CD4-positive, alpha-beta T cell treated with Interleukin-12 subunit alpha and Interleukin-12 subunit beta, for 1 hour (primary cell): Measurements from ENCODE around the gene DHRS7B.
"Not testable (repeated sequence)": the region's sequence is repeated elsewhere in the genome, so short reads cannot be mapped to it uniquely, and the experiment has no call there.

Experiments
- DNase-seq: peaks from one replicate; pipeline ENCODE4 v3.0.0-alpha.2; 2020

Gene DHRS7B

DNA sequence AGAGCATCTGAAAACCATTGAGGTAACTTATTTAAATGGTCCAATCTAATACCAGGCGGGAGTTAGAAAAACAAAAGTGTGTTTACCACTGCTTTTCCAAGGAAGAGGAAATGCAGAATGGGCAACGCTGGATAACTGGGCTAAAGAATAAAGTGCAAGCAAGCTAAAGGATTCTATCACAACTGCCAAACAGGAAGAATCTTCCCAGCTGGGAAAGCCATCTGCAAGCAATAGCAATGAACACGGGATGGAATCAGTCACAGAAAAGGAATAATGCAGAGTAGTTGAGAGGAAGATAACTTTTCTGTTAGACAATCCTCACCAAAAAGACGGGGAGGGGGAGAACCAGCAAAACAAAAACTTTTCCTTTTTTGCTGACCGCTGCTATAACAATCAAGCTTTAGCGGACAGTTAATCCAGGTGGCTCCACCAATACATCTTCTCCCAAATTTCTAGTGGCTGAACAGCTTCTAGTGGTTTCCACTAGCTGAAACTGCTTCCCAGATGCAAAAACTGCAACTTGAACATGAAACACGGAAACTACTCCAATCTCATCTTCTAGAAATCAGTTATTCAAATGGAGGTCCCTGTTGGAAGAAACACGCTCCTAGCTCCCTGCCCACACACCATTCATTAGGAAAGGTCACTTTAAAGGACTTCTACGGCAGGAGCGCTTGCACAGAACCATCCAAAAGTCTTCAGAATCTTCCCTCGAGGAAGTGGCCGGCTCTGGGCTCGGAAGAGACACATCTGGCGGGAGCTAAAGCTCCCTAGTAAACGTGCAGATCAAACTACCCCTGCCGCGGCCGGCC is 86.3 kb downstream of the DHRS7B start:
- DNase-seq = no peak

DNA sequence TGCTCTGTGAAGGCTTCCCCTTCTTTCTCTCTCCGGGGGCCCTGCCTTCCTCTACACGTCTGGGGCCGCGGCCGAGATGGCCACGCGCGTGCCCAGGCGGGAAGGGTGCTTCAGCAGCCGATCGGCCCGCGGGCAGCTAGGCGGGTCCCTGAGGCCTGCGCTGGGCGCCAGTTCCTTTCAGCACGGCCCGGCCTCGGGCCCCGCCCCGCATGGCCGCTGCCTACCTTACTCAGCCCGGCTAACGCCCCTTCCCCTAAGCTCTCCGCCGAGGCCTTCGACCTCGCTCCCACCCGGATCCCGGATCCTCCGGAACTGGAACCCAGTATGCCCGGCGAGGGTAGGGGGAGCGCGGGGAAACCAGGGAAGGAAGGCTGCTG is 86.9 kb downstream of the DHRS7B start:
- DNase-seq = no peak

DNA sequence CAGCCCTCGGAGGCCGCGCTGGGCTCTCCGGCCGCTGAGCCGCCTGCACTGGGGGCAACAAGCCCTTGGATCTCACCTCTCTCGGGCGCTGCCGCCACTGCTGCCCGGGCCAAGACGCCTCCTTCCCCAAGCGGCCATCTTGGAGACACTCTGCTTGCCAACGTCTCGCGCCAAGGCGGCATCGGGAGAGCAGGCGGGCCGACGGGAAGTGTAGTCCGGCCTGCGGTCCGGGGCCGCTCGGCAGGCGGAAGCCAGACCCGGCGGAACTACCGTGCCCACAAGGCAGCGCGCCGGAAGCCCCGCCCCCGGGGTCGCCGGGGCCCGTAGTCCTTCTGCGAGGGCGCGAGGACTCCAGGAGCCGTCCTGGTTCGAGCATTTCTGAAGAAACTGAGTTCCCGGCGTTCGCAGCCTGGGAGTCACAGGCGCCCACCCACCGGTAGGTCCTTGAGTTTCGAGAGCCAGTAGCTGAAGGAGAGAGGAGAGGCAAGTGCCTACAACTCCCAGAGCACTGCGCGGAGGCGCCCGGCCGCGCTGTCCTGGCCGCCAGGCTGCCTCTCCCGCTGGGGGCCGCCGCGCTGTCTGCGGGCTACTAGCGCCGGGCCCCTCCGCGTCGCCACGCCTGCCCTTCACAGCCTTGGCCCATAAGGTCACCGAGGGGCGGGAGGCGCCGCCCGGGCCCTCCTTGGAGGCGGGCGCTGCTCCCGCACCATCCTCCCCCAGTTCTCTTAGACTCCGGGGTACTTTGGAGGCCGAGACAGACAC is 87.4 kb downstream of the DHRS7B start, which contains the start of gene TMEM11:
Gene TMEM11, minus strand, starts transcription at position 147 of the 762 bp plus-strand sequence. Its CDS starts 9 bp downstream, at position 138.
- DNase-seq = peak; percentile 96

DNA sequence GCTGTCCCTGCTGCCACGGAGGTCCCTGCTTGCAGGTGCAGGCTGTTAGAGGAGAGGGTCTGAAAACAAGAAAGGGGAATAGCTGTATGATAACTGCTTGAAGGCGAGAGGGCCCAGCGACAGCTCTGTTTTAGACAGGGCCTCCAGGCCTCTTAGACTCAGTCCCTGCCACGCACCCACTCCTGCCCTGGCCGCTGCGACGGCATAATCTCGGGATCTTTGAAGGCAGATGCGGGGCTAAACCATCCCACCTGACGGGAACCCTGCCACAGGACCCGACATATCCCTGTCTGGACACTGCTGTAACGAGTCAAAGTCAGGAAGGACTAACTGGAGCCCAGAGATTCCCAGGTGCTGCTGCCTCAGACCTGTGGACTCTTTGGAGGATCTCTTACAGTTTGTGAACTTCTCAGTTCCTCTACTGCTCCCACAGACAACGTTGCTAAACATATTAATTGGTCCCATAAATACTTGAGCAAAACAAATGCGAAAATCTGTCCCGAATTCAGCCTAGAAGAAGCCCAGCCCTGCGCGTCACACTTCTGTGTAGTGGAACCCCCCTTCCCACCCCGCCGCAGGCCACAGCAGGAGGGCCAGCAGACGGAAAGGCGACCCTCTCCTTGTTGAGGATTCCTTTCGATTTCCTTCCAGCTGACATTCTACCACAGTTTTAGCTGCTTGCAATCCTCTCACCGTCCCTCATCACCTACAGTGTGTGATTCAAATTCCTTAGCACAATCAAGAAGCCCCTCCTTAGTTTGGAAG is 88.2 kb downstream of the DHRS7B start:
- no peak for DNase-seq

DNA sequence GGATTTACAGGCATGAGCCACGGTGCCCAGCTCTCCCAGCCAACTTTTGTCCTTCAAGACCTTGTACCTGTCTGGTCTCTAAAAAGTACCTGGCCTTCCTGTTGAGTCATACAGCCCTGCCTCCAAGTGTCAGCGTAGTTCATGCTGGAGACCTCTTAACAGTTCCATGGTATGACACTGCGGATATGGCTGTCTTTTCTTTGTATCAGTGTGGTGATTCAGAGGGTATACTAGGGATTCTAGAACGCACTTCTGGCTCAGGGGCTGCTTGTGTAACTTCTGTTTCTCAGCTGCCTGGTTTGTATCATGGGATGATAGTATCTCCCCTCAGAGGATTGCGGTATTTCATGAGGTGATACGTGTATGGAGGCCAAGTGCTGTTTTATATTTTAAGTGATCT is 89.2 kb downstream of the DHRS7B start:
- DNase-seq = no peak

DNA sequence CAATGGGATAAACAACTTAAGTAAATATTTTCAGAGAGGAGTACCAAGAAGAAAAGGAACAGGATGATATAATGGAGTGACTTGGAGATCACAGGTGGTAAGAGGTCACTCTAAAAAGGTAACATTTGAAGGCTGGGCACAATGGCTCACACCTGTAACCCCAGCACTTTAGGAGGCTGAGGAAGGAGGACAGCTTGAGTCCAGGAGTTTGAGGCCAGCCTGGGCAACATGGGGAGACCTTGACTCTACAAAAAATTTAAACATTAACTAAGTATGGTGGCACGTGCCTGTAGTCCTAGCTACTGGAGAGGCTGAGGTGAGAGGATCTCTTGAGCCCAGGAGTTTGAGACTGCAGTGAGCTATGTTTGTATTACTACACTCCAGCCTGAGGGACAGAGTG is 90.6 kb downstream of the DHRS7B start:
- DNase-seq = no peak

DNA sequence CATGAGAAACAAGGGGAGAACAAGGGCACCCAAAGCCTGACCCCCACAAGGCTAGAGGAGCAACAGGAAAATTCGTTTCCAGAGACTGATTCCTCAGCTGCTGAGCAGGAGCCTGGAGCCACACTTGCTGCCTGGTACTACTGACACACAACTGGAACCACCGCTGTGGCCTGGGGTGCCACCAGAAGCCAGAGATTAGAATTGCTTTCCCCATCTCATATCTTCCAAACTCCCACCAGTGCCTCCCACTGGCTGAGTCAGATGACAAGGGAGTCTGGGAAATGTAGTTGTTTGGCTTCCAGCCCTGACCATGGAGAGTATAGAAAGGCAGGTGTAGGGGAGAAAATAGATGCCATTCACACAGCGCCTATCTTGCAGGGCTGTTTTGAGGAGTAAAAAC is 91.3 kb downstream of the DHRS7B start:
- DNase-seq = no peak

DNA sequence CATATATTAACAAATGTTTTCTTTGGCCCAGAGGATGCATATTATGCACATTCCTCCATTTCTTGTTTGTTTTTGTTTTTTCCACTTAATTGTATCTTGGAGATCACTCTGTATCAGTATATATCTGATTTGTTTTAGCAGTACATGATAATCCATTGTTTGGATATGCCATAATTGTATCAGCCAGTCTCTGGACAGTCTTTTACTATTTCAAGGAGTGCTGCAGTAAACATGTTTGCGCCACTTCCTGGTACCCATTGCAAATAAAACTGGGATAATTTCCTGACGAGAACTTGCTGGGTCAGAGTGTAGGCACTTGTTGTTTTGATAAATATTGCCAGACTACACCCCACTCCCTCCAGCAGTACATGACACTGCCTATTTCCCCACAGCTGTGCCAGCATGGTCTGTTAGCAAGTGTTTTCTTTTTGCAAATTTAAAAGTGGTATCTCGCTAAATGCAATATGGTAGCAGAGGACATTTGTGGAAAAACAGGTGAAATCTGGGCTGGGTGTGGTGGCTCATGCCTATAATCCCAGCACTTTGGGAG is 92.1 kb downstream of the DHRS7B start:
- DNase-seq = no peak

DNA sequence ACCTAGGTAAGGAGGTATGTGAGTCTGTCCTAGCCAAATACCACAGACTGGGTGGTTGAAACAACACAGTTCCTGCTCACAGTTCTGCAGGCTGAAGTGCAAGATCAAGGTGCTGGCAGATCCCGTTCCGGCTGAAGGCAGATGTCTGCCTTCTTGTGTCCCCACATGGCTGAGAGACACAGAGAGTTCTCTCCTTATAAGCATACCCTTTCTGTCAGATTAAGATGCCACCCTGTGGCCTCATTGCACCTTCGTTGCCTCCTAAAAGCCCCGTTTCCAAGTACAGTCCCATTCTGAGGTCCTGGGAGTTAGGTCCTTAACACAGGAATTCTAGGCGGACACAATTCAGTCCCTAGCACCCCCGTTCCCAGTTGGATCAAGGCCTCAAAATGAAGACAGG is 96.3 kb downstream of the DHRS7B start:
- no peak for DNase-seq

DNA sequence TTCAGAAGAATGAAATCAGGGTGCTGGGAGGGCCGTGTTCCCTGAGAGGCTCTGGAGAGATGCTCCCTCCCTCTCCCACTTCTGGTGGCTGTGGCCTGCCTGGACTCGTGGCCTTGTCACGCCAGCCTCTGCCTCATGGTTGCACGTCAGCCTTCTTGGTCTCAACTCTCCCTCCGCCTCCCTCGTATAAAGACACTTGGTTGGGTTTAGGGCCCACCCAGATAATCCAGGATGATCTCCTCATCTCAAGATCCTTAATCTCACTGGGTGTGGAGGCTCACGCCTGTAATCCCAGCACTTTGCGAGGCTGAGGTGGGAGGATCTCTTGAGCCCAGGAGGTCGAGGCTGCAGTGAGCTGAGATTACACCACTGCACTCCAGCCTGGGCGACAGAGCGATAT is 100.5 kb downstream of the DHRS7B start:
- not testable (repeated sequence) for DNase-seq

DNA sequence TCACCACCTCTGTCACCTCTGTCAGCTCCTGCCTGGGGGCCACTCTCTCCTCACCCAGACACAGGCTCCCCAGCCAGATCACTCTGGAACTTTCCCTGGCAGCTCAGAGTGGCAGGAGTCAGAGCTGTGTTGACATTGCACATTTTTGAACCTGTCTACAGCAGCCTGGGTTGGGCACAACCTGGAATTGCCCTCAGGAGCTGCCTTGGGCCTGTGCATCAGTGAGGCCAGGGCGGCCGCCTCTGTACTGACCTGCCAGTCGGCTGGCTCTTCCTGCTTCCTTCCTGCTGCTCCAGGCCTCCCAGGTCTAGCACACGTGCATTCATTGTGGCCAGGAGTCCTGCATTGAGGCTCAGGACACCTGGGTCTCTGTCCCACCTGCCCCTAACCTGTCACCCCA is 101.3 kb downstream of the DHRS7B start:
- no peak for DNase-seq

DNA sequence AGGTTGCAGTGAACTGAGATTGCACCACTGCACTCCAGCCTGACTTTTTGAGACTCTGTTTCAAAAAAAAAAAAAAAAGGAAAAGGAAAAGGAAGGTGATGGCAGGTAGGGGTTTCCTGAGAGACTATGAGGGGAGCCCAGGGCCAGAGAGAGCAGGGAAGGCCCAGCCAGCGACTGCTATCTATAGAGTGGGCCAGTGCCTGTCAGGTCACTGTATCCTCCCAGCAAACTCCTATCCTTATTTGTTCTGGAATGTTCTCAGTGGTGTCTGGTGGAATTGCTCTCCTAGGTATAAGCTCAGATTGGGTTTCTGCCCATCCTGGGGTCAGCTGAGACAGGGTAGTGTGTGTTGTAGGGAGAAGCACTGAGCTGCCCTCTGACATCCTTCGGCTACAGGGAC is 102.1 kb downstream of the DHRS7B start:
- no peak for DNase-seq

DNA sequence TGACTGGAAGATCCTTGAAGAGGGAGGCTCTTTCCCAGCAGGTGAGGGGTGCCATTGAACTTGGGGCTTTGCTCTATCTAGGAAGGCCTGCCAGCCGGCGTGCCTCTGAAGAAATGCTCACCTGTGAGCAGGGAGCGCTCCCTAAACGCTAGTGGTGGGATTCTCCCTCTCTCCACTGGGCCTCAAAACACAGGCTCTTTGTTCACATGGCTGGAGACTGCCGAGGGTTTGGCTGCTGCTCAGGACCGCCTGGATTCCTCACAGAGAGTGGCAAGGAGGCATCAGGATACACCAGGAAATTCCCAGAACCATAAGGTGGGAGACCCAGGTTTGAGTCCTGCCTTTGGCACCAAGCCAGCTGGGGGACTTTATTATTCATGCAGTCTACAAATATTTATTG is 104.8 kb downstream of the DHRS7B start:
- DNase-seq = no peak

DNA sequence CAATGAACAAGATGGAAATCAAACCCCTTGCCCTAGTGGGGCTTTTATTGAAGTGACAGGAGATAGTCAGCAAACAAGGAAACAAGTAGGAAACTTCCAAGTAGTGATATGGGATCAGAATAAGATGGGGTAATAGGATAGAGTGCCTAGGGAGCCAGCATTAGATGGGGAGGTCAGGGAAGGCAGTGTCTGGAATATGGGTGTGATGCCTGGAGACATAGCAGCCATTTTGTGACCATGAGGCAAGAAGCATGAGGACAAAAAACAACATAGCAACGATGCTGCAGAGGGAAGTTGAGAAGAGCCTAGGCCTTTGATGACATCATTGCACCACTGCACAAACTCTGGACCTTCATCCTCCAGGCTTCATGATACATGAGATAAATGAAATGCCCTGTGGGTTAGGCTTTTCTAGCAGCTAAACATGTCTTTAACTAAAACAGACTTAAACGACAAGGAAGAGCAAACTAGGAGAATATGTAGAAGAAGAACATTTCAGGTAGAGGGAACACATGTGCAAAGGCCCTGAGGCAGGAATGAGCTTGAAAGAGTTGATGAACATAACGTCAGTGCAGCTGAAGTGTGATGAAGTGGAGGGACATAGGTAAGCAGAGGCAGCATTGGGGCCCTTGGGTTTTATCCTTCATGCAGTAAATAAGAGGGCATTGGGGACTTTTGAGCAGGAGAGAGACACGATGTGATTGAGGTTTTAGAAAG is 105.4 kb downstream of the DHRS7B start:
- DNase-seq = no peak

DNA sequence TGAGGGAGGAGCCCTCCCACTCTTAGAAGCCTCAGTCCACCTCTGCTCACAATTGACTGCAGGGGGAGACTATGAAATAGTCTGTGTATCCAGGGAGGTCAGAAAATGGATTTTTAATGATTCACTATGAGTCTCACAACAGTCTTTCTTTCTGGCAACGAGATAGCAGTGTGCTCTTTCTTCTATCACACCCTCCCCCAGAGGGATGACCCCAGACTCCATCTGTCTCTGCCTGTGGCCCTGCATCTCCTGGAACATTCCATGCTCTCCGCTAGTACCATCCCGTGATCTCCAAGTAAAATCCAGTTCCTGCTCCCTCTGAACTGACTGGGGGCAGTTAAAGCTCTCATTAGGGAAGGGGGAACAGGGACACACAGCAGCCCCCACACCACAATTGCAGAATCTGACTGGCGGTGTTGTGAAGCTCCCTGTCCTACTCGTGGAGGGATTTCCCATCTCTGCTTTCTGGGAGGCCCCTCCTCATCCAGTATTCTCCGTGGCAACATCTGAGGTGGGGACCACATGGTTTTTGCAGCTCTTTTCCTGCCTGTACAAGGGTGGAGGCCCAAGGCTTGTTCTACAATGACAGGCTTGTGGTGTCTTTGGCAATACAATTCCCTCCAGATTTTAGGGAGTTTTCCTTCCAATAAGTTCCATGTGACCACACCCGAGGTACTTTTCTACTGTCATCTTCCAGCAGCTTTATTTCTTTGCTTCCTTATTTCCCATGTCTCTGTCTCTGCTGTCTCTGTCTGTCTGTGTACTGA is 107.0 kb downstream of the DHRS7B start:
- DNase-seq = no peak

DNA sequence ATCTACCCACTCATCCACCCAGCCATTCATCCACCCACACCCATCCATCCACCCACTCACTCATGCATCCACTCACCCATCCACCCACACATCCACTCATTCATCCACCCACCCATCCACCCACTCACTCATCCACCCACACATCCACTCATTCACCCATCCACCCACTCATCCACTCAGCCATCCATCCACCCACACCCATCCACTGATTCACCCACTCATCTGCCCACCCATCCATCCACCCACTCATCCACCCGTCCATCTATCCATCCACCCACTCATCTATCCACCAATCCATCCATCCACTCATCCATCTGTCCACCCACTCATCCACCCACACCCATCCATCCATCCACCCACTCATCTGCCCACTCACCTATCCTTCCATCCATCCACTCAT is 109.2 kb downstream of the DHRS7B start:
- DNase-seq = no peak

DNA sequence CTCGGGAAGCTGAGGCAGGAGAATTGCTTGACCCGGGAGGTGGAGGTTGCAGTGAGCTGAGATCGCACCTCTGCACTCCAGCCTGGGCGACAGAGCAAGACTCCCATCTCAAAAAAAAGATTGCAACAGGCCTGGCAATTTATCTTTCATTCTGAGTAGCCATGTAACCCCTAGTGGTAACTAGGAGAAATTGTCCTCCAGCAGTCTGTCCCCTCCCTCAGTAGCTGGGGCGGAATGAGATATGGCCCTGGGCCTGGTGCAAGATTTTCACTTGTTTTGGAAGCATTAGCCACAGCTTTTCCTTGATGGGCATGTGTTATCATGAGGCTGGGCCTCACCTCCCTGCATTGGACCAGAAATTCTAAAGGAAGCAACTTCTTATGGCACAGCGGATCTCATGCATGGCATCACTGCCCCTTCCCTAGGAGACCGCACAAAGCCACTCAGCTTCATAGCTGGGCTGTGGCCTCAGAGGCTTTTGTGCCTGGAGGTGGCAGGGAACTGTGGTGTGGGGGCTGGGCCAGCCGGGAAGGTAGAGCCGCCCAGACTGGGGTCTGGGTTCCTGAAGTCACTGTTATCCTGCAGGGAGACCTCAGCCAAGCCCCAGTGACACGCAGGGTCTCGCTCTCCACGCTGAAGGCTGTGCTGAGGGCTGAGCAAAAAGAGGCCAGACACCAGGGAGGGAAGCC is 113.1 kb downstream of the DHRS7B start:
- peak; percentile 7 for DNase-seq

DNA sequence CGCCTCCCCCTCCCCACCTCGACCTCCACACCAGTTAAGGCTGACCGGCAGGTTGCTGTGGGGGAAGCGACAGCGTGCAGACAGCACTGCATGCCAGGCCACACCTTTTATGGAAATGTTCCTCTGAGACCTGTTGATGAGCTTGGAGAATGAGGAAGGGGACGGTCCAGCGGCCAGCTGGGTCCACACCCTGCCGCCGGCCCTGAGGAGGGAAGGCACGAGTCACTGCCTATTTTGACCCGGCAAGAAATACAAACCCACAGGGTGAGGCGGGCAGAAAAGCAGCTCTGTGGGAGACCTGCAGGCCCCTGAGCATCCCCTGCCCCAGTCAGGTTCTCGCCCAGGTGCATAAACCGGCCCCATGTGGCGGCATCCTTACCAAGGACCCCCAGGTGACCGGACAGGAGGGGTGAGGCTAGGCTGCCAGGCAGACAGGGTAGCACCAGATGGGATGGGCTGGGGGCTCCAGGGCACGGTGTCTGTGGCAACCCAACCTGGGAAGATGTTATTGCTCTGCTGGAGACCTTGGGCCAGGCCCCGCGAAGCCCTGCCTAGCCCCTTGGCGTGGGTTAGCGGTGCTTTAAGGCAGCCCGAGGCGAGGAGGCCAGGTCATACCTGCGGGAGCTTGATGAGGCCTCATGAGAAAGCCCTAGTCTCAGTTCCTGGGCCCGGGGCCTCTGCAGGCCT is 113.7 kb downstream of the DHRS7B start:
- DNase-seq = no peak
